Measurements from ENCODE around the gene CUEDC1.

The CUEDC1 gene

DNA sequence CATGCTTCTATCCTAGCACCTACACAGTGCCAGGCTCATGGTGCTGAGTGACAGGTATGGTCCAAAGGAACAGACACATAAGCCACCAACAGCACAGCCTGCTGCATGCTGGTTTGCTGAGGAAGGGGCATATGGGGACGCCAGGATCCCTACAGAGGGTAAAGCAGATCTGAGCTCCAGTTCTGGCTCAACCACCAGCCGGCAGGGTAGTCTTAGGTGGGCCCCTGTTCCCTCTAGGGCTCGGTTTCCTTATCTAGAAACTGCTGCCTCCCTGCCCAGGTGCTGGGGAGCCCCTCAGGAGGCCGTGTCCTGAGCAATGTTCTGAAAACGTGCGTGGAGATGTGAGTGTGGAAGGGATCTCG, 81.2 kb downstream of the CUEDC1 start:
- no peak for DNase-seq

DNA sequence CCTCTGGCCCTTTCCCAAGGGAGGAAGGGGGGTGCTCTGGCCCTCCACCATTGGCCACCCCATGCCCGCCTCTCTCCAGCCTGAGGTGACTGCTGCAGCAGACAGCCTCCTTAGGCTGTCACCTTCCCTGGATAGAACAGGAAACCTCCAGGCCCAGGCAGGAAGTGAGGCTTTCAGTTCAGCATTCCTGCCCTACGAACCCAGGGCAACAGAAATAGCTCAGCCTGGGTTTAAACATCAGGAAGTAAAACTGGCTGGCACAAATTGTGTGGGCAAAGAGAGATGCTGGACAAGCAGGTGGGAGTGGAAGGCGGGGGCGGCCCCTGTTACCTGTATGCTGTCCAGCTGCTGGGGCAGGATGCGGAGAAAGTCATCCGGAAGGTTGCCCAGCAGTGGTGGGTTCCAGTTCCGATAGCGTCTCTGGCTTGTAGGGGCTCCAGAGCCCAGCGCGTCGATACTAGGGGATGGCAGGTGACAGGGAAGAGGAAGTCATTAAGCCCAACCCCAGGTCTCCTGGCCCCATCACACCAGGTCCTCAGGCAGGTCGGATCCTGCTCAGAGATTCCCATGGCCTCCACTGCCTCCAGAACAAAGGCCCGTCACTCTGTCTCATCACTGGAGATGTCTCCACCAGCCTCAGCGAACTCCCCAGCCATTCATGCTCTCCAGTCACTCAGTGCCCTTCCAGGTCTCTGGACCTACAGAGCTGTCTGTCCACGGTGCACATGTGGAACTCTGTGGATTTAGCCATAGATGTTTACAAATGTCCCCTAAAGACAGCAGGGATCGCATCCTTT, 81.8 kb downstream of the CUEDC1 start:
- DNase-seq: no peak

DNA sequence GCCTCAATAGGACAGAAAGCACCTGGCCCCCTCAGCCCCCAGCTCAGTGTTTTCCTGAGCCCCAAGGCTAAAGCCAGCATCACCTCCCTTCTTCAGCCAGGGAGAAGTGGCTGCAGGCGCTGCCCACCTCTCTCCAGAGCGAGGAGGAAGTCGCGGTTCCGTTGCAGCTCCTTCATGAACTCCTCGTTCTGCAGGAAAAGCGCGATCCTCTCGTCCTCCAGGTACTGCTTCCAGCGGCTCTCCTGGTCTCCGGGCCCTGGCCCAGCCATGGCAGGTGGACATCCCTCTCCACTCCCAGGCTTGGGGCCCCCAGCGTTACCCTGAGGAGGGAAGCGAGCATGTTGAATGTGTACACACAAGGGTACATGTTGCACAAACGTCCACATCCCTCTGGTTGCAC, 82.7 kb downstream of the CUEDC1 start:
- no peak for DNase-seq

DNA sequence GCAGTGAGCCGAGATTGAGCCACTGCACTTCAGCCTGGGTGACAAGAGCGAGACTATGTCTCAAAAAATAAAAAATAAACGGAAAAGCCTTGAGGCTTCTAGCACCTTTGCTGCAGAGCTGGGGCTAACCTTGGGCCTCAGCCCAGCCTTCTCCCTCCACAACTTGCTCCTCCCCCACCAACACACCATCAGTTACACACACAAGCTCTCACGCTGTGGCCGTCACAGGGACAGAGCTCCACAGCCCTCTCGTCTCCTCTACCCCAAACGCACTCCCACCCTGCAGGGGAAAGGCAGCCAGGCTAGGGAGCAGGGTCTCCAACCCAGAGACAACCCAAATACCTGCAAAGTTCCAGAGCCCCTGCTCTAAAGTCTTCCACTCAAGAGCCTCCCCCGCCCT, 83.3 kb downstream of the CUEDC1 start:
- DNase-seq: no peak

DNA sequence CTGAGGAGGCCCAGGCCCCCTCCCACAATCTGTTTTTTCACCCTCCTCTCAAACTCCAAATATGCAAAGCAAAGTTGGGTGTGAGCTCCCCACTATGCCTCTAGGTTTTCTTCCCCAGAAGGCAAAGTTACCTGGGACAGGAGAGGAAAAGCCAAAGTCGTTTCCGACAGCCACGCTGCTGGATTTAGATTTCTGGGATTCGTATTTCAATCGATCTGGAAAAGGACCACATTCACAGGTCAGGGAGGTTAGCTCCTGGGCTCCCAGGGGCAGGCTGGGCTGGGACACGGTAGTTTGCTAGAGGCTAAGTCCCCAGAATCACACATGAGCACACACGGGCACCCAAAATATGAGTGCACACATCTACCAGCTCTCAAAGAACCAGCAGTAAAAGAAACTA, 84.1 kb downstream of the CUEDC1 start:
- no peak for DNase-seq

DNA sequence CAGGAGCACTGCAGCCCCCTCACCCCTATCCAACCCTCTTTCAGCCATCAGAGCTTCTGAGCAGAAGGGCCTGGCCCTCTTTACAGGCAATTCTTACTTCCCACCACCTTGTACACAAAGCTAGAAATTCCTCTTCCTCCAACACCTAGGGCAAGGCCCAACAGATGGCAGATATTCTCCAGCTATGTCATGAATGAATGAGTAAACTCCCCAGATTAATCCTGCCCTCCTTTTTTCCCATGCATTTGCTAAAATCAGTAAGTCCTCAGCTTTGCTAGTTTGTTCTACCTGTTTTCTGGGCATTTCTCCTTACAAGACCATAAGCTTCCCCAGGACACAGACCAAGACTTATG, 85.0 kb downstream of the CUEDC1 start:
- DNase-seq: no peak

DNA sequence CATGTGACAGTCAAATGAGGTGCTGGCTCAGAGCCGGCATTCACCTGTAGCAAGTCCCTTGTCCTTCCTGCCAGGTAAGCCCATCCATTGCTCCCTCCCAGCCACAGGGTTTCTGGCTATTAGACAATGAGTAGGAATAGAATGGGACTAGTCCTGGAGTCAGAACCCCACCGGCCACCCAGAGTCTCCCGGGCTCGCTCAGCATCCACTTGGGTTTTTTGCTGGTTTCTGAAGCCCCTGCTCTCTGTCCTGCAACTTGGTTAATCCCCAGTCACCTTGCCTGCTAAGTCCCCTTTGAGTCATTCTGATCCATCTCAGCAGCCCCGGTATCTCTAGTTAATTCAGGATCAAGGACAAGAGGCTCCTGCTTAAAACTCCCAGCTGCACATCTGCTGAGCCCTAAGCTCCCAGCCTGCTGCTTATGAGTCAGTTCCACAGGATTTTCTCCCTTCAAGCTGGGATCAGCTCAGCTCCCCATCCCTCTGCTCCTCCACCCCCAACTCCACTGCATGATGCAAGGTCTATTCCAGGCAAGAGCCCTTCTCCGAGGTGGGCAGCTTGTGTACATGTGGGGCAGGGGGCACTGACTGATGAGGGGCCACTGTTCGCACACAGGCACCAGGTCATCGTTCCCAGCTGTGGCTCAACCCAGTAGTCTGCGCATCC, 85.5 kb downstream of the CUEDC1 start:
- no peak for DNase-seq

DNA sequence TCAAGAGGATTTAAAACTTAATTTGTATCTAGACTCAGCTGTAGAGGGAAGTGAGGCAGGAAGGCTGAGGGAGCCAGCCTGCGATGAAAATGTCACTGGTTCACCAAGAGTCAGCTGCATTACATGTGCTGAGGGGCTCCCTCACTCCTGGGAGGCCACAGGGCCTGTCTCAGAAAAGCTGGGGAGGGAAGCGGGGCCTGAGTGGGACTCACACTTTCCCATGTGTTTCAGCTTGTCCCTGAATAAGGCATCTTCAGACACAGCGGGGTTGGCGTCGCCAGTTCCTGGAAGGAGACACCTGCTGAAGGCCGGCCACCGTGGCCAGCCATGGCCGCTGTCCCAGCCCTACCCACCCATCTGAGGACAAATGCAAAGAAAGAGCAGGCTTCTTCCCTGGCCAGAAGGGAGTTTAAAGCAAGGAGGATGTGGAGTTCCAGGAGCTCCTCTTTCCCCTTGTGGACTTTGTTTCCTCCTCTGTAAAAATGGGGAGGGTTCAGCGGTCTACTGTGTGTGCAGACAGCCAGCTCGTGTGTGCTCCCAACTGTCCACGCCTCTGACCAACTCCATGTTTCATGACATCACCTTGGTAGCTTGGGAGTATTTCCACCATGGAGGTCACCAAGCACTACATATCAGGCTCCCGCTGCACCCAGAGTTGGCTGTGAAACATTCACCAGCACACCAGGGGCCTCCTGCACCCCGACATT, 86.1 kb downstream of the CUEDC1 start:
- DNase-seq: no peak

DNA sequence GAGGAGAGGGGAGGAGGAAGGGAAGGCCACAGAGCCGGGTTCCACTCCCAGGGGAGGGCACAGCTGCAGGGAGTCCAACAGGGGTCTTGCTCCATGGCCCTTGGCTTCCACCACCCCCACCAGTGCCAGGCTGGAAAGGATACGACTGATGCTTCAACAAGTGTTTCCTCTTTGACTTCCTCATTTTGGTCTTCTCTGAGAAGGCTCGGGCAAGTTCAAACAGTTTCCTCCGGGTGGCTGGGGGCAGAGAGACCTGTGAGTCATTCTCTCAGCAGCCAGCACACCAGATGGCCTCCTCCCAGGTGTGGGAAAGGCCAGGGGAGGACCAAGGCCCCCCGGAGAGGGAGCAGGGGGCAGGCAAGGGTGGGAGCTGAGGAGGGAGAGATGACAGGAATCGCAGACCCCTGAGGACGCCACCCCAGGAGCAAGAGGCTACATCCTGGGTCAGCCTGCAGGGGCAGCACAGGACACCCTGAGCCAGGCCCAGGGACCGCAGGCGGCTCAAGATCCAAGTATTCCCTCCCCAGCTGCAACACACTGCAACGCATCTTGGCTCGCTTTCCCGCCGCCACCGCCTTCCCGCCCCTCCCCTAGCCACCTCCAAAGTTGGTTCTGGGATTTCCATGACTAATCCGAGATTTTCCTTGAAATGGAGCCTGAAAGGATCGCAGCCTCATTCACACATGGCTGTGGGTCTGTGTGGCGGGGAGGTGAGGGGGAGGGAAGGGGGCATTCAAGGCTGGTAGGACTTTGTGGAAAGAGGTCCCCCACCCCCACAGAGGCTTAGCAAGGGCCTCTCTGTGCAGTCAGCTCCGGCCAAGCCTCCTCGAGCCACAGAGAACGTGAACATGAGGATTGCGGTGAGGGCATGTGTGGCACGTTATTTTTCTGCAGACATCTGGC, 87.0 kb downstream of the CUEDC1 start:
- no peak for DNase-seq

DNA sequence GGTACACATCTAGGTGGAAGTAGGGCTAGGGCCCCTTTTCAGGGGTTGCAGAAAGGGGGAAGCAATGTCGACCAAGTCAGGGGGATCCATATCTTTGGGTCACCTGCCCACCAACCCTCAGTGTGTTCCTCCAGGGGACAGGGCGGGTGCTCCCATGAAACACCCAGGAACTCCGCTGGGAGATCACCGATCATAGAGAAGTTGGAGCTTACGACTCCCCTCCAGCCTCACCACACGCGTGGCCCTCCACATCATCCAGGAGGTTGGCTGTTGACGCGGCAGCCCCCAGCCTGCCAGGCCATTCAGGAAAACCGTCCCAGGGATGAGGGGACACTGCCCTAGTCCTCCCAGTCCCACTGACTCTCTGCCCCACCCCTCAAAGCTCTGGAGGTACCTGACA, 88.1 kb downstream of the CUEDC1 start:
- no peak for DNase-seq

DNA sequence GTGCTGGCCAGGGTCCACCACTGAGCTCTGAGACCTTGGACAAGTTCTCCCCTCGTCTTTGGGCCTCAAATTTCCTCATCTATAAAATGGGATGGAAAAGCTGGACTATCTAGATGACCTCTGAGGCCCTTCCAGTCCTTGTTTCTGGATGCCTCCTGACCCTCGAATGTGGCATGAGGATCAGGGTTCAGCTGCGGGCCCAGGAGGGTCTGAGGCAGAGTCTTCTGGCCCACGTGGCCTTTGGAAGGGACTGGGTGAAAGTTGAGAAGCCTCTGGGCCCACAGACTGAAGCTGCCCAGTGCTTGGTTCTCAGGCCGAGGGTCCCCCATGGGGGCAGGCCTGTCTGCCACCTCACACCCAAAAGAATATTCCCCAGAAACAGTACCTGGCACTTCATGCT, 88.5 kb downstream of the CUEDC1 start:
- DNase-seq: no peak

DNA sequence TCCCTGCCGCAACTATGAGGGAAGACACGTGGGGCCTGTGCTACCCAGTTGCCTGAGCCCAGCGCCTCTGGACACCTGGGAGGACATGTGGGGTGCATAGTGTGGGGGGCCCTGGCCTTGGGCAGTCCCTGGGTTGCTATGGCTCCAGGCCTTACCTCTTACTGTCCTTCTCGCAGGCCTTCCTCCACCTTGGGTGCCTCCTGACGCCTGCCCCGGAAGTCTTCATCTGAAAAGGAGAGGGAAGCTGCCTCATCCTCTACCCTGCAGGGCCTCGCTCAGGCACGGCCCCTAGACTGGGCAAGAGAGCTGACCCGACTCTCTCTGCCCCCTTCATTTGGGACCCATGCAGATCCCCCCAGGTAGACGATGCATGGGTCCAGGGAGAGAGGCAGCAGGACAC, 88.9 kb downstream of the CUEDC1 start:
- DNase-seq: no peak

DNA sequence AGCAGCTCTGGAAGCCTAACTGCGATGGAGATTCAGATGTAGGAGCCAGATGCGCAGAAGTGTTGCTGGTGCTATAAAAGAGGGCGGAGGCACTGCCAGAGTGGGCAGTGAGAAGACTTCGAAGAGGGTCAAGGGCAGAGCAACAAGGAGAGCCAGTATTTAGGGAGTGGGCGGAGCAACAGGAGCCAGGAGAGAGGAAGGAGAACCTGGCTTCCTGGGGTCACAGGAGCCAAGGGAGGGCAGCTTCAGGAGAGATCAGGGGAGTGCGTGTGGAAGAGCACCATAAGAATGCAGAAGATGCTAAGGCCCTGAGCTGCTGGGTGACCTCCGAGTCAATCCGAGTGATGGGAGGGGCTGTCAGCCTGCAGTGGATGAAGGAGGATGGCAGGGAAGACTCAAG, 90.9 kb downstream of the CUEDC1 start:
- DNase-seq: no peak

DNA sequence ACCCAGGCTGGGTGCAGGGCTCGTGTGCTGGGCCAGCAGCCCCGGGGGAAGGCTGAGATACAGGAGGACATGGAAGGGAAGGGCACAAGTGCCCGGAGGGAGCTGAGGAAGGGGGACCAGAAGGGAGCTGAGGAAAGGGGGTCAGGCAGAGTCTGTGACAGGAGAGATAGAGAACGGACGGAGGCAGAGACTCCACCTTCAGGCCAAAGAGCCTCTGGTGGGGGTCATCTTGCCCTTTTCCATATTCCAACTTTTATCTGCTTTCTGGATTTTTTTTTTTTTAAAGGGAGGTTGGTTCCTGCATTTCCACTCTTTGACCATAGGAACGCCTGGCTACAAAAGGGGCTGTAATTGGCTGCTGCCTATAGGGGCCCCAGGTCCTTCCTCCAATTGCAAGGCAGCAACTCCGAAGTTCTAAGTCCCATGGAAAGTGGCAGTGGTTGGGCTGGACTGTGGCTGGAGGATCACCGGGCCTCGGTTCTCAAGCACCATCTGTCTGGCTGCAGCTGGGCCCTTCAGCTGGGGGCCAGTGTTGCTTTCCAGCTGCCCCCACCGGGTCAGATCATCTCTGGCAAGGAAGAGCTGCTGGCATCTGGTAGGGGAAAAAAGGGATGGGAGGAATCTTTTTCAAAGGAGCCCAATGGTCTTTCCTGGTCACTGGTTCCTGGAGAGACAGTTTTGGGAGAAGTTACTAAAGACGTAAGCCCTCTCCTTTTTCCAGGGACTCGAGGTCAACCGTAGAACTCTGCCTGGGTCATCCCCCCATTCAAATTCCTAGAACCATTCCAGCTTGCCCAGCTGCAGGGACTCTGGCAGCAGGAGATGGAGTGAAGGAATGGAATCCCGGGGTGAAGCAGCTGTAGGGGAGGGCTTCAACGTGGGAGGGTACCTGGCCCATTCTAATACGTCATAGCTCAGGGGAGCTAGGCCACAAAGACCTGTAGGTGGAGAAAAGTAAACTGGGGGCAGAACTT, 92.2 kb downstream of the CUEDC1 start:
- no peak for DNase-seq

DNA sequence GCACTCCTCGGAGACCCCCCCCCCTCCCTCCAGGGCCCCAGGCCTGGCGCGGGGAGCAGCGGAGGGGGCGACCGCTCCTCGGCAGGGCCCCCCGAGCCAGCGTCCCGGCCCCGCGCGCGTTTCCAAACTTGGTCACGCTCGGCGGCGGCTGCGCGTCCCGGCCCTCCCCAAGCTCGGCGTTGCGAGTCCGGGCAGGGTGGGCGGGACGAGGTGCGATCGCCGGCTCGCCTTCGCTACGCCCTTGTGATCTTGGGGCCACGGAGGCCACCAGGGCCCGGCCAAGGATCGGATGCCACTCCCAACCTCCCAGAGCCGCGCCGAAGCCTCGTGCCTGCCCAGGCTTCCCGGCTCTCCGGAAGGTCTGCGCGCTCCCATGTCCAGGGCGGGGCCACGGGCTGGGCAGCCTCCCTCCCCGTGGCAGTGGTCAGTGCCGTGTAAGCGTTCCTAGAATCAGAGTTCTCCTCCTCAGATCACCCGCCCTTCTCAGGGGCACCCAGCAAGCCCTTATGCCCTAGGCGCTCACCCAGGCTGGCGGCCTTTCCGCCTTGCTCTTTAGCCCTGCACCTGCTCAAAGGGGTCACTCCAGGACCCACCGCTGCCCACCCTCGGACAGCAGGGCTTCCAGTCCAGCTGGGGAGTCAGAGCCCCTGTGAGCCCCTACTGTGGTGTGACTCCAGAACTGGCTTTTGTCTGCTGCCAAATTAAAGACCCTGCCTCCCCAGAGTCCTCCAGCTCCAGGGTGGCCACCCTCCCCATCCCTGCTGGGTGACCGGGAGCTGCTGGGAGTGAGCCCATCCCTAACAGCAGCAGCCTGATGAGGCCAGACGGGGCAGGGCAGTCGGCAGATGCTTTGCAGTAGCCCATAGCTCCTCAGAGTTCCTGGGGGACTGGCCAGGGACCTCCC, 93.2 kb downstream of the CUEDC1 start:
- no peak for DNase-seq

DNA sequence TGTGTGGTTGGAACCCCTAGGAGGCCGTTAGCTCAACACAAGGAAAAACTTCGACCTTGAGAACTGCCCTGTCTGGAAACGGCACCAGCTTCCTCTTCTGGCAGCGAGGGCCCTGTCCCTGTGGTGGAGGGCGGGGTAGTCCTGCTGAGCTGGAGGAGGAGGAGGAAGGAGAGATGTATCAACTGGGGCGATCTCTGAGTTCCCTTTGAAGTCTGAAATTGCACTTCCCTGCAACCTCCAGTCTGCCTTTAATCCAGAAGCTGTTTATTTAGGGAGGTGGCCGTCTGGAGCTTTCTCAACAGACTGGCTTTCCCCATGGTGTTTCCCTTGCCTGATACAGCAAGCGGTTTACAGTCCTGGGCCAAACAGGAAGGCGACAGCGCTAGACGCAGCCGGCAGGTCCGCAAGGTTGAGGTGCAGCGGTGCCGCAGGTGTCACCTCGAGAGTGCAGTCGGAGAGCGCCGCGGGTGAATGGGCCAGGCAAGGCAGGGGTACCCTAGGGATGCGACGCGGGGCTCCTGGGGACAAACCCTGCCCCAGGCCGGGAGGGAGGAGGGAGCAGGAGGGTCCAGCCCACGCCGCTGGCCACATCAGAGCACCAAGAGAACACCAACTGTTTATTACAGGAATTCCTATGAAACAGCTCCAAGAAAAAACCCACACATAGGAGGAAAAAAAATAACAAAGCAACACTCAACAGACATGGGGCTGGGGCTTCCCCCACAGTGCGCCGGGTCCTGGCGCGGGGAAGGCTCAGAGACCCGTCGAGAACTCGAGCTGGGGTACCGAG, 94.0 kb downstream of the CUEDC1 start:
- DNase-seq: no peak

DNA sequence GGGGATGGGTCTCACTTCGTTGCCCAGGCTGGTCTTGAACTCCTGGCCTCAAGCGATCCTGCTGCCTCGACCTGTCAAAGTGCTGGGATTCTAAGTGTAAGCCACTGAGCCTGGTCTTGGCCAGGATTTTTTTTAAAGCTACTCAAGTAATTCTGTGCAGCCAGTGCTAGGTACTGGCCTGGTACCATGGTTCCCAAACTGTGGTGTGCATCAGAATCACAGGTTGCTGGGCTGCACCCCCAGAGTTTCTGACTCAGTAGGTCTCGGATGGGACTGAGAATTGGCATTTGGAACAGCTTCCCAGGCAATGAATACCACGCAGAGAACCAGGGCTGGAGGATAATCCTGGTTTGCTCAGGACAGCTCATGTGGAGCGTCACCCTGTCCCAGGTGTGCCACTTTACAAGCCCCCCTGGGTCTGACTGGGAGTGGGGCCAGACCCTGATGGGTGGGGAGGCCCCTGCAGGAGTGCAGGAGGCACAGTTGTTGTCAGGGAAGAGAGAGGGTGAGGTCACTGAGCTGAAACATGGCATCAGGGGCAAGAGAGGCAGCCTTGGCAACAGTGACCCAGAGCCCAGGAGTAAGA, 94.7 kb downstream of the CUEDC1 start:
- DNase-seq: no peak

DNA sequence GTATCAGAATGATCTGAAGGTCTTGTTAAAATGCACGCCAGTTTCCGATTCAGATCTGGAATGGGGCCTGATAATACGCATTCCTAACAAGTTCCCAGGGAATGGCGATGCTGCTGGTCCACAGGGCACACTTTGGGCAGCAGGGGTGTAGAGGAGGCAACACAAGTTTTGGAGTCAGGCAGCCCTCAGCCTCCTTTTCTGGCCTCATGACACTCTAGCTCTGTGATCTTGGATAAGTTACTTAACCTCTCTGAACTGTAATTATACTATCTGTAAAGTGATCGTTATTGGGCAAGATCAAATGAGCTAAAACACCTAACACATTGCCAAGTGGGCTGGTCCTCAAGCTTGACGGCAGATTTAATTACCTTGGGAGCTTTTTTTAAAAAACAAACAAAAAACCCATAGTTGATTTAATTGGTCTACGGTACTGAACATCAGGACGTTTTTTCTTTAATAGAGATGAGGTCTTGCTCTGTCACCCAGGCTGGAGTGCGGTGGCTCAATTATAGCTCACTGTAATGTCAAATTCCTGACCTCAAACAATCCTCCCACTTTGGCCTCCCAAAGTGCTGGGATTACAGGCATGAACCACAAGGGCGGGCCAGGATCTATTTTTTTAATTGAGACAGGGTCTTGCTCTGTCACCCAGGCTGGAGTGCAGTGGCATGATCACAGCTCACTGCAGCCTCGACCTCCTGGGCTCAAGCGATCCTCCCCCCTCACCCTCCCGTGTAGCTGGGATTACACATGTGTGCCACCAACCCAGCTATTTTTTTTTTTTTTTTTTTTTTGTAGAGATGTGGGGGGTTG, 95.4 kb downstream of the CUEDC1 start:
- DNase-seq: no peak

DNA sequence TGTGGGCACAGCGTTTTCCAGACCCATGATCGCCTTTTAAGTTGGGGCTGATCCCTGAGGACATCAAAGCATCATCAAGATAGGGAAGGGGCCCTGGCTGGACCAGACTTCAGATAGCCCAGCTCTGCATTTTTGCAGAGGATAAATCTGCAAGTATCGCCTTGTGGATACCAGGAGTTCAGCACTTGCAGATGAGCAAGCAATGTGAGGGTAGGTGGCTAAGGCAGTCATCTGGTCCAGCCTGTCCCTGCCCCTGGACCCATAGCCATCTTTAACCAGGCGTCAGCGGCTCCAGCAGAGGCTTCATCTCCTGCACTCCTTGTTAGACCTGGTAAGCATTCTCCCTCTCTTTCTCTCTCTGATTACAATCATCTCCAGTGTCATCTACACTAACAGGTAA, 96.4 kb downstream of the CUEDC1 start:
- DNase-seq: no peak
